ENCODE data around the gene C22orf15.
A peak's percentile ranks its signal among the peaks of the same experiment; 100 is the strongest.
"Not testable (repeated sequence)": the region's sequence is repeated elsewhere in the genome, so short reads cannot be mapped to it uniquely, and the experiment has no call there.

The C22orf15 gene

GRCh38 chr22:23762842-23763578 is at the start of gene C22orf15:
Gene C22orf15, plus strand, starts transcription at chr22:23762990. Its CDS starts 317 bp downstream, at chr22:23763307.
- peak; percentile 73 for DNase-seq (ENCODE audit: low spot score)

- DNase-seq (ENCODE audit: low spot score): no peak
Observed at GRCh38 chr22:23713696-23714595, 48.8 kb upstream of the C22orf15 start.

GRCh38 chr22:23714596-23715578 is 47.9 kb upstream of the C22orf15 start:
- DNase-seq (ENCODE audit: low spot score): no peak

GRCh38 chr22:23715806-23716375 is 46.9 kb upstream of the C22orf15 start:
- DNase-seq (ENCODE audit: low spot score): no peak

- DNase-seq (ENCODE audit: low spot score): peak; percentile 93
Observed at GRCh38 chr22:23716811-23717801, 45.7 kb upstream of the C22orf15 start.

GRCh38 chr22:23718371-23719165 is 44.2 kb upstream of the C22orf15 start:
- DNase-seq (ENCODE audit: low spot score): no peak

- no peak for DNase-seq (ENCODE audit: low spot score)
Observed at GRCh38 chr22:23720855-23721254, 41.9 kb upstream of the C22orf15 start.

GRCh38 chr22:23722160-23722559 is 40.6 kb upstream of the C22orf15 start:
- DNase-seq (ENCODE audit: low spot score): no peak

- no peak for DNase-seq (ENCODE audit: low spot score)
Observed at GRCh38 chr22:23722724-23723123, 40.1 kb upstream of the C22orf15 start.

GRCh38 chr22:23728108-23728507 is 34.7 kb upstream of the C22orf15 start:
- DNase-seq (ENCODE audit: low spot score): not testable (repeated sequence)

- DNase-seq (ENCODE audit: low spot score): no peak
Observed at GRCh38 chr22:23737696-23738095, 25.1 kb upstream of the C22orf15 start.

GRCh38 chr22:23742505-23743264 is 20.1 kb upstream of the C22orf15 start:
- no peak for DNase-seq (ENCODE audit: low spot score)

- DNase-seq (ENCODE audit: low spot score): no peak
Observed at GRCh38 chr22:23743303-23743705, 19.5 kb upstream of the C22orf15 start.

- DNase-seq (ENCODE audit: low spot score): no peak
Observed at GRCh38 chr22:23744001-23744400, 18.8 kb upstream of the C22orf15 start.

GRCh38 chr22:23744485-23744884 is 18.3 kb upstream of the C22orf15 start:
- no peak for DNase-seq (ENCODE audit: low spot score)

- no peak for DNase-seq (ENCODE audit: low spot score)
Observed at GRCh38 chr22:23745791-23746190, 17.0 kb upstream of the C22orf15 start.

GRCh38 chr22:23749841-23750301 is 12.9 kb upstream of the C22orf15 start:
- no peak for DNase-seq (ENCODE audit: low spot score)

GRCh38 chr22:23750367-23750713 is 12.4 kb upstream of the C22orf15 start:
- peak; percentile 35 for DNase-seq (ENCODE audit: low spot score)

All from hepatic stellate cell (primary cell).